GM19328 (cell line): ENCODE data around the gene SLC38A4.
"Not testable (repeated sequence)": the region's sequence is repeated elsewhere in the genome, so short reads cannot be mapped to it uniquely, and the experiment has no call there.

ENCODE experiments used
- ATAC-seq: cut with Tn5 transposase; IDR thresholded peaks from one replicate; pipeline ENCODE4 v1.9.1; 2021; ENCODE audit warnings: mild to moderate bottlenecking, moderate library complexity; ENCODE audit not compliant: unreplicated experiment

Gene SLC38A4

GRCh38 chr12:46825591-46826414 is at the start of gene SLC38A4:
SLC38A4 (minus strand) TSS chr12:46825997; CDS start chr12:46793071, 32,926 bp downstream.
- no peak for ATAC-seq

GRCh38 chr12:46875095-46875494 is 49.3 kb upstream of the SLC38A4 start:
- ATAC-seq, result no peak

- ATAC-seq, result no peak
Observed at GRCh38 chr12:46874642-46875041, 48.8 kb upstream of the SLC38A4 start.

GRCh38 chr12:46872135-46872534 is 46.3 kb upstream of the SLC38A4 start:
- ATAC-seq, result no peak

- no peak for ATAC-seq
Observed at GRCh38 chr12:46865311-46865710, 39.5 kb upstream of the SLC38A4 start.

GRCh38 chr12:46858368-46858767 is 32.6 kb upstream of the SLC38A4 start:
- no peak for ATAC-seq

- no peak for ATAC-seq
Observed at GRCh38 chr12:46857486-46857885, 31.7 kb upstream of the SLC38A4 start.

- ATAC-seq, result no peak
Observed at GRCh38 chr12:46855760-46856159, 30.0 kb upstream of the SLC38A4 start.

GRCh38 chr12:46854188-46854587 is 28.4 kb upstream of the SLC38A4 start:
- not testable (repeated sequence) for ATAC-seq

GRCh38 chr12:46848792-46849191 is 23.0 kb upstream of the SLC38A4 start:
- not testable (repeated sequence) for ATAC-seq

- no peak for ATAC-seq
Observed at GRCh38 chr12:46847001-46847400, 21.2 kb upstream of the SLC38A4 start.

GRCh38 chr12:46843811-46844210 is 18.0 kb upstream of the SLC38A4 start:
- ATAC-seq, result no peak

GRCh38 chr12:46841891-46842290 is 16.1 kb upstream of the SLC38A4 start:
- ATAC-seq, result no peak

GRCh38 chr12:46839964-46840363 is 14.2 kb upstream of the SLC38A4 start:
- ATAC-seq, result no peak

GRCh38 chr12:46839232-46839631 is 13.4 kb upstream of the SLC38A4 start:
- no peak for ATAC-seq

- no peak for ATAC-seq
Observed at GRCh38 chr12:46835785-46836184, 10.0 kb upstream of the SLC38A4 start.

GRCh38 chr12:46832130-46832704 is 6.4 kb upstream of the SLC38A4 start:
- no peak for ATAC-seq

GRCh38 chr12:46831335-46832129 is 5.7 kb upstream of the SLC38A4 start:
- ATAC-seq, result no peak

- no peak for ATAC-seq
Observed at GRCh38 chr12:46830731-46831334, 5.0 kb upstream of the SLC38A4 start.

GRCh38 chr12:46824709-46825108 is 1.1 kb downstream of the SLC38A4 start:
- ATAC-seq, result no peak

- ATAC-seq, result no peak
Observed at GRCh38 chr12:46818642-46819041, 7.2 kb downstream of the SLC38A4 start.
